Measurements from ENCODE around the gene USP19. TPM values are rescaled to one million over a fixed set of nuclear protein-coding genes. Genes with fewer than 3 reads are reported as not detected.

The USP19 gene
- polyA plus RNA-seq, 2 of the 4 experiments (the other 2 are of a cell fraction), result 21.6 to 30.5 TPM

DNA sequence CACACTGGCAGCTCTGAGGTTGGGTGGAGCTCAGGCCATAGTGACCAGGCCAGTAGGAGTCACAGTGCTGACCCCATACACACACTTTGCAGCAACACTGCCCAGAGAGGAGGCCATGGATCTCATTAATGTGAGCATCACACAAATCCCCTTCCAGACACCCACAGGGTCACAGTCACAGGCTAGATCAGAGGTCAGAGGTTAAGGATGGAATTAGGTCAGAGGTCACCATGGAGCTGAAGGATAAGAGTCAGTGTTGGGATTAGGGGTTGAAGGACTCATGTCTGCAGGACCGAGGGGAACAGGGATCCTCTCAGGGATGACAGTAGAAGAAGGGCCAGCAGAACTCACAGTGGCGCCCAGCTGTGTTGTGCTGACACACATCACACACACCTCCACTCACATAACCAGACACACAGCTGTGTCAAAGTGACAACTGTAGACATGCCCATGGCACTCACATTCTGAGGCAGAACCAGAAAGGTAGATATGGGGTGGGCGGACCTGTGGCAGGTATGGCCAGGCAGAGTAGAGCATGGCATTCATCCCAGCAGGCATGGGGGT is 32.8 kb upstream of the USP19 start:
- TF ChIP-seq NR3C1 (IDR thresholded peaks at IDR 0.05), result no peak
- TF ChIP-seq, protein P1, sequence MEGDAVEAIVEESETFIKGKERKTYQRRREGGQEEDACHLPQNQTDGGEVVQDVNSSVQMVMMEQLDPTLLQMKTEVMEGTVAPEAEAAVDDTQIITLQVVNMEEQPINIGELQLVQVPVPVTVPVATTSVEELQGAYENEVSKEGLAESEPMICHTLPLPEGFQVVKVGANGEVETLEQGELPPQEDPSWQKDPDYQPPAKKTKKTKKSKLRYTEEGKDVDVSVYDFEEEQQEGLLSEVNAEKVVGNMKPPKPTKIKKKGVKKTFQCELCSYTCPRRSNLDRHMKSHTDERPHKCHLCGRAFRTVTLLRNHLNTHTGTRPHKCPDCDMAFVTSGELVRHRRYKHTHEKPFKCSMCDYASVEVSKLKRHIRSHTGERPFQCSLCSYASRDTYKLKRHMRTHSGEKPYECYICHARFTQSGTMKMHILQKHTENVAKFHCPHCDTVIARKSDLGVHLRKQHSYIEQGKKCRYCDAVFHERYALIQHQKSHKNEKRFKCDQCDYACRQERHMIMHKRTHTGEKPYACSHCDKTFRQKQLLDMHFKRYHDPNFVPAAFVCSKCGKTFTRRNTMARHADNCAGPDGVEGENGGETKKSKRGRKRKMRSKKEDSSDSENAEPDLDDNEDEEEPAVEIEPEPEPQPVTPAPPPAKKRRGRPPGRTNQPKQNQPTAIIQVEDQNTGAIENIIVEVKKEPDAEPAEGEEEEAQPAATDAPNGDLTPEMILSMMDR (IDR thresholded peaks at IDR 0.05), result no peak
- TF ChIP-seq FOXS1 (CRISPR knock-in tag; IDR thresholded peaks at IDR 0.05), result no peak
- no peak for TF ChIP-seq MAZ (IDR thresholded peaks at IDR 0.05; ENCODE audit: borderline replicate concordance, low read depth, low read length)
- no peak for TF ChIP-seq JUN (IDR thresholded peaks at IDR 0.05)
- no peak for TF ChIP-seq HOXB5 (CRISPR knock-in tag; IDR thresholded peaks at IDR 0.05)
- TF ChIP-seq RFX5 (IDR thresholded peaks at IDR 0.05), result no peak
- no peak for TF ChIP-seq GATA3 (IDR thresholded peaks at IDR 0.05; ENCODE audit: borderline replicate concordance)
- no peak for TF ChIP-seq RAD21 (conservative IDR thresholded peaks at IDR 0.05 in 1 of 2, IDR thresholded peaks at IDR 0.05 in 1 of 2)
- TF ChIP-seq, protein P2, sequence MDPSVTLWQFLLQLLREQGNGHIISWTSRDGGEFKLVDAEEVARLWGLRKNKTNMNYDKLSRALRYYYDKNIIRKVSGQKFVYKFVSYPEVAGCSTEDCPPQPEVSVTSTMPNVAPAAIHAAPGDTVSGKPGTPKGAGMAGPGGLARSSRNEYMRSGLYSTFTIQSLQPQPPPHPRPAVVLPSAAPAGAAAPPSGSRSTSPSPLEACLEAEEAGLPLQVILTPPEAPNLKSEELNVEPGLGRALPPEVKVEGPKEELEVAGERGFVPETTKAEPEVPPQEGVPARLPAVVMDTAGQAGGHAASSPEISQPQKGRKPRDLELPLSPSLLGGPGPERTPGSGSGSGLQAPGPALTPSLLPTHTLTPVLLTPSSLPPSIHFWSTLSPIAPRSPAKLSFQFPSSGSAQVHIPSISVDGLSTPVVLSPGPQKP (IDR thresholded peaks at IDR 0.05; ENCODE audit: low read depth, low read length), result no peak
- TF ChIP-seq ZNF302 (CRISPR knock-in tag; IDR thresholded peaks at IDR 0.05), result no peak
- no peak for TF ChIP-seq CHD2 (IDR thresholded peaks at IDR 0.05; ENCODE audit: low read length, partially characterized antibody)
- TF ChIP-seq ZFP36 (IDR thresholded peaks at IDR 0.05; ENCODE audit: borderline replicate concordance, partially characterized antibody), result no peak
- TF ChIP-seq, protein P3, sequence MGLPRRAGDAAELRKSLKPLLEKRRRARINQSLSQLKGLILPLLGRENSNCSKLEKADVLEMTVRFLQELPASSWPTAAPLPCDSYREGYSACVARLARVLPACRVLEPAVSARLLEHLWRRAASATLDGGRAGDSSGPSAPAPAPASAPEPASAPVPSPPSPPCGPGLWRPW (IDR thresholded peaks at IDR 0.05), result no peak
- WGBS (ENCODE audit: missing lambda C conversion rate), result 73% methylated on average over 3 of the region's 3 CpGs
- H3K4me1 ChIP-seq, result no peaks in the 10 kb centered on the region
- no peak overlapping the region for H3K4me2 ChIP-seq
- ChIA-PET POLR2A (no interaction called here), CTCF (interaction anchor here (0.6 to 1.3 kb wide), 3 partner anchors 18 to 59 kb away, joined by 3 to 4 read pairs (median 3); partner anchors contain the start of genes KLHDC8B and QRICH1)
- no peak for FAIRE-seq
- no peak overlapping the region for H3K4me3 ChIP-seq
- H3K27ac ChIP-seq, result no peak overlapping the region
- 0 out of 6 replicates have a peak, but pooled peaks of 1 of the 2 experiments have one; percentile 10 for ATAC-seq
- no peak for DNase-seq (ENCODE audit: low read depth in 1 of 2, low spot score in 1 of 2)
- no peaks in the 10 kb centered on the region for H3K9me3 ChIP-seq

DNA sequence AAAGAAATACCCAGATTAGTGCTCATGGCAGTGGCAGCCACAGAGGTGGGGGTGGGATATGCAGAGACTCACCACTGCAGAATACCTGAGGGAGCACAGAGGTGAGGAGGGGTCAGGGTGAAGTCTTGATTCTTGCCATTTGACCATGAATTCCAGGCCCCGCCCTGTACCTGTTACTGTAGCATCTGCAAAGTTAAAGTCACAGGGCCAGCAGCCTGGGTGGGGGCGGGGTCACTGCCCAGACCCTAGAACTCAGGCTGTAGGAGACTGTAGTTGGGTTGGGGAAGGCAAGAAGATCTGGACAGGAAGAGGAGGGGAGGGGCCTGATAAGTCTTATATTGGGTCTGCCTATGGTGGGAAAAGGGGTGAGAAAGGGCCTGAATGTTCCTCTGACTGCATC is 31.0 kb upstream of the USP19 start:
- CTCF ChIA-PET, result no interaction called here
- H3K4me3 ChIP-seq, result no peak overlapping the region
- DNase-seq (ENCODE audit: low read depth in 1 of 2, low spot score in 1 of 2), result no peak
- no peak for FAIRE-seq
- H3K9me3 ChIP-seq, result no peaks in the 10 kb centered on the region
- WGBS (ENCODE audit: missing lambda C conversion rate), result 100% methylated on average over 1 of the region's 2 CpGs
- H3K4me2 ChIP-seq, result no peak overlapping the region
- no peaks in the 10 kb centered on the region for H3K4me1 ChIP-seq
- TF ChIP-seq CBX2 (IDR thresholded peaks at IDR 0.05; ENCODE audit: borderline replicate concordance, low read depth) (no peak), PHF8 (IDR thresholded peaks at IDR 0.05; ENCODE audit: borderline replicate concordance, low read depth) (no peak), ZSCAN20 (CRISPR knock-in tag; IDR thresholded peaks at IDR 0.05) (no peak), KDM5A (IDR thresholded peaks at IDR 0.05) (no peak), ATOH8 (CRISPR knock-in tag; IDR thresholded peaks at IDR 0.05; ENCODE audit: low read depth) (no peak), RFX5 (IDR thresholded peaks at IDR 0.05) (no peak), USF2 (IDR thresholded peaks at IDR 0.05) (no peak), SREBF2 (IDR thresholded peaks at IDR 0.05) (no peak), NFE2L2 (conservative IDR thresholded peaks at IDR 0.05; ENCODE audit: low read length) (no peak), RNF2 (IDR thresholded peaks at IDR 0.05; ENCODE audit: borderline replicate concordance, low read depth) (no peak), RCOR1 (IDR thresholded peaks at IDR 0.05; ENCODE audit: low read depth, low read length) (no peak)
- TF ChIP-seq, protein P4, sequence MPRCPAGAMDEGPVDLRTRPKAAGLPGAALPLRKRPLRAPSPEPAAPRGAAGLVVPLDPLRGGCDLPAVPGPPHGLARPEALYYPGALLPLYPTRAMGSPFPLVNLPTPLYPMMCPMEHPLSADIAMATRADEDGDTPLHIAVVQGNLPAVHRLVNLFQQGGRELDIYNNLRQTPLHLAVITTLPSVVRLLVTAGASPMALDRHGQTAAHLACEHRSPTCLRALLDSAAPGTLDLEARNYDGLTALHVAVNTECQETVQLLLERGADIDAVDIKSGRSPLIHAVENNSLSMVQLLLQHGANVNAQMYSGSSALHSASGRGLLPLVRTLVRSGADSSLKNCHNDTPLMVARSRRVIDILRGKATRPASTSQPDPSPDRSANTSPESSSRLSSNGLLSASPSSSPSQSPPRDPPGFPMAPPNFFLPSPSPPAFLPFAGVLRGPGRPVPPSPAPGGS (IDR thresholded peaks at IDR 0.05), result no peak
- no peak overlapping the region for H3K27ac ChIP-seq
- POLR2A ChIA-PET, result interaction anchor here (0.7 kb wide), 1 partner anchor 17 kb away, joined by 6 read pairs; no protein-coding TSS in a partner anchor
- ATAC-seq, result no peak

Measured in A549 (cell line).